Stimulated activated CD8-positive, alpha-beta memory T cell treated with anti-CD3 and anti-CD28 coated beads, Interleukin-4, amount 100 ng/mL, for 4 hours (primary cell): Measurements from ENCODE around the gene PLAC8L1.

Experiments used
- DNase-seq, 2 donors: peaks; one replicate each; pipeline ENCODE4 v3.0.0-alpha.2; 2020; ENCODE audit warnings: low read depth in 2 of 2, low spot score in 1 of 2

PLAC8L1 gene

GRCh38 chr5:146047396-146047795, 58.0 kb downstream of the PLAC8L1 start:
- DNase-seq: no peak

- no peak for DNase-seq
Observed at GRCh38 chr5:146043722-146044121, 61.7 kb downstream of the PLAC8L1 start.

GRCh38 chr5:146042628-146043279, 62.6 kb downstream of the PLAC8L1 start:
- DNase-seq: no peak

GRCh38 chr5:146041180-146041789, 64.1 kb downstream of the PLAC8L1 start:
- DNase-seq: no peak

- no peak for DNase-seq
Observed at GRCh38 chr5:146040527-146040926, 64.8 kb downstream of the PLAC8L1 start.

- DNase-seq: no peak
Observed at GRCh38 chr5:146039420-146039819, 66.0 kb downstream of the PLAC8L1 start.

- DNase-seq: no peak
Observed at GRCh38 chr5:146034605-146035004, 70.8 kb downstream of the PLAC8L1 start.
